B cell (primary cell): Measurements from ENCODE around the gene KIF1A. TPM values are rescaled to one million over a fixed set of nuclear protein-coding genes. Genes with fewer than 3 reads are reported as not detected.
A peak's percentile ranks its signal among the peaks of the same experiment; 100 is the strongest.

Experiments
- ATAC-seq: fragments of 200-7000 bp; cut with Tn5 transposase; one replicate; pipeline ENCODE4 v1.10.0; 2021; ENCODE audit warnings: low read depth, mild to moderate bottlenecking, moderate number of reproducible peaks, moderate library complexity
- CTCF ChIA-PET: fragments of 350-600 bp; sonication (Branson Sonifier 250); formaldehyde crosslinking; loops from one replicate; lab custom pipeline; 2021; ENCODE audit warnings: antibody characterized with exemption, inconsistent platforms; lab: Charles Lee
- POLR2A ChIA-PET: fragments of 350-600 bp; sonication (Branson Sonifier 250); formaldehyde crosslinking; loops from one replicate; lab custom pipeline; 2021; ENCODE audit warnings: antibody characterized with exemption; lab: Charles Lee
- DNase-seq: peaks from one replicate; pipeline ENCODE4 v3.0.0; 2013
- H2AFZ ChIP-seq: 2 replicates; pipeline ENCODE4 v1.6.1; 2012; ENCODE audit warnings: mild to moderate bottlenecking, low read depth, low read length; ENCODE audit not compliant: insufficient read depth, poor library complexity, severe bottlenecking
- H3K27ac ChIP-seq, 2 donors: 1 replicate in 1 of 2; 2 replicates in 1 of 2; pipeline ENCODE4 v1.5.1; 2012 to 2013; ENCODE audit warnings: low read length in 2 of 2, mild to moderate bottlenecking in 2 of 2, moderate library complexity in 1 of 2
- H3K27me3 ChIP-seq, 4 experiments: fragments of 200-600 bp in 1 of 4; sonication (generic) in 1 of 4; replicated peaks in 1 of 4; 1 replicate in 2 of 4; 2 replicates in 2 of 4; pipeline versions ENCODE4 v1.6.1 to v1.7.0; 2013 to 2016; ENCODE audit warnings: low read length in 3 of 4, mild to moderate bottlenecking in 2 of 4, mixed read lengths in 1 of 4, moderate library complexity in 1 of 4; ENCODE audit not compliant: insufficient read depth in 4 of 4, control insufficient read depth in 3 of 4; ENCODE audit errors: control extremely low read depth in 1 of 4
- H3K36me3 ChIP-seq, 2 experiments: replicated peaks in 1 of 2; 1 replicate in 1 of 2; 2 replicates in 1 of 2; pipeline versions ENCODE4 v1.6.1 to v1.7.1; 2013; ENCODE audit warnings: low read length in 1 of 2; ENCODE audit not compliant: insufficient read depth in 2 of 2, control insufficient read depth in 1 of 2; ENCODE audit errors: control extremely low read depth in 1 of 2, extremely low read depth in 1 of 2
- H3K4me1 ChIP-seq, 2 donors: fragments of 200-600 bp in 1 of 2; sonication (generic) in 1 of 2; 1 replicate in 1 of 2; 2 replicates in 1 of 2; pipeline versions ENCODE4 v1.5.1 to v1.6.1; 2013 to 2017; ENCODE audit warnings: low read length in 2 of 2; ENCODE audit not compliant: control insufficient read depth in 2 of 2, insufficient read depth in 2 of 2
- H3K4me2 ChIP-seq: replicated peaks from 2 replicates; pipeline ENCODE3; 2012; ENCODE audit warnings: mild to moderate bottlenecking, low read depth, low read length; ENCODE audit not compliant: poor library complexity, severe bottlenecking
- H3K4me3 ChIP-seq, 5 experiments: fragments of 200-600 bp in 1 of 5; sonication (generic) in 1 of 5; 1 replicate in 3 of 5; 2 replicates in 2 of 5; pipeline versions ENCODE4 v1.5.1 to v1.7.0; 2011 to 2016; ENCODE audit warnings: low read length in 4 of 5, mild to moderate bottlenecking in 4 of 5, low read depth in 2 of 5, control low read depth in 1 of 5, moderate library complexity in 1 of 5; ENCODE audit not compliant: insufficient read depth in 1 of 5; ENCODE audit errors: control extremely low read depth in 1 of 5, extremely low read depth in 1 of 5
- H3K79me2 ChIP-seq: fragments of 200-600 bp; sonication (generic); one replicate; pipeline ENCODE4 v1.6.0; 2016; ENCODE audit warnings: low read length; ENCODE audit not compliant: control insufficient read depth, insufficient read depth
- H3K9ac ChIP-seq: fragments of 200-600 bp; sonication (generic); 2 replicates; pipeline ENCODE4 v1.6.1; 2017; ENCODE audit warnings: mild to moderate bottlenecking, low read length, moderate library complexity
- H3K9me3 ChIP-seq, 3 donors: one replicate each; pipeline versions ENCODE4 v1.6.1 to v1.7.1; 2013; ENCODE audit warnings: low read length in 2 of 3; ENCODE audit not compliant: control insufficient read depth in 2 of 3, insufficient read depth in 1 of 3; ENCODE audit errors: control extremely low read depth in 1 of 3
- H4K20me1 ChIP-seq: 2 replicates; pipeline ENCODE4 v1.6.0; 2012; ENCODE audit warnings: mild to moderate bottlenecking, low read length; ENCODE audit not compliant: insufficient read depth, control insufficient read depth, poor library complexity, severe bottlenecking
- H3K27ac Mint-ChIP-seq: one replicate; pipeline ENCODE4 v1.8.0; 2021; ENCODE audit warnings: mixed read lengths
- H3K27me3 Mint-ChIP-seq: one replicate; pipeline ENCODE4 v1.8.0; 2021; ENCODE audit warnings: mixed read lengths
- H3K4me1 Mint-ChIP-seq: one replicate; pipeline ENCODE4 v1.8.0; 2021; ENCODE audit warnings: mixed read lengths
- H3K4me3 Mint-ChIP-seq: one replicate; pipeline ENCODE4 v1.8.0; 2021; ENCODE audit warnings: mixed read lengths
- H3K9me3 Mint-ChIP-seq: one replicate; pipeline ENCODE4 v1.8.0; 2022; ENCODE audit warnings: mixed read lengths; ENCODE audit not compliant: insufficient read depth
- EZH2 ChIP-seq: IDR thresholded peaks from 2 replicates; pipeline ENCODE4 v1.6.1; 2012; ENCODE audit warnings: borderline replicate concordance, low read depth, mild to moderate bottlenecking, moderate library complexity, low read length; ENCODE audit not compliant: insufficient read depth, poor library complexity, severe bottlenecking
- WGBS: methylation state at CpG from one replicate; pipeline ENCODE4 v1.1.5; 2013; ENCODE audit warnings: missing lambda C conversion rate; ENCODE audit not compliant: insufficient coverage; 5-methylcytosine and 5-hydroxymethylcytosine counted together
- intact Hi-C: fragments of 100-400 bp; cut with micrococcal nuclease; formaldehyde crosslinking; loops from one replicate; pipeline ENCODE4 v1.10.0; 2022
- polyA plus RNA-seq: library from polyadenylated mRNA; depleted of rRNA; stranded (reverse); fragments of >200 nt; gene quantifications from 2 replicates; pipeline ENCODE4 v1.2.3, GENCODE V29; 2012
- total RNA-seq, 2 donors: library from RNA; stranded (reverse); fragments of 120-200 nt in 1 of 2; gene quantifications; 1 replicate in 1 of 2; 2 replicates in 1 of 2; pipeline versions ENCODE4 v1.2.3 to v1.2.4, GENCODE V29; 2013 to 2022
- TF ChIP-seq, protein P1 (sequence below): fragments of 200-600 bp; IDR thresholded peaks from one replicate; pipeline ENCODE4 v1.8.0; 2022; ENCODE audit warnings: antibody characterized with exemption, mild to moderate bottlenecking

KIF1A gene
- total and polyA plus RNA-seq, 2 donors (not counting 1 experiment from before 2014, with no cell fraction given) = not detected

DNA sequence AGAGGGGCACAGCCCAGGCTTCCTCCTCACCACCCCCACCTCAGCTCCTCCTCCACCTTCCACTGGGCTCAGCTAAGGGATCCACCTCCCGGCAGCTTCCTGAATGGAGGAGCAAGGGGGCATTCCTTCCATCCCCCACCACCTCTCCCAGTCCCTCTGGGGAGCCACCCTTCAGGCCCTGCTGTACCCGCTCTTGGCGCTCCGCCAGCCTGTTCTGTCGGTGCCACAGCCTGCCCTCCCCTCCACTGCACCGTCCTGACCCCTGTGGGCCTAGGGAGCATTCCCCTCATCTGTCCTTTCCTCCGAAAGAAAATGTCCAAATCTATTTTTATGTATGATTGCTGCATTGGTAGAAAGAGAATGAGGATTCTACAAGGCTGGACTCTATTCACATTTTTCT is 59.9 kb downstream of the KIF1A start:
- Histone ChIP-seq H3K4me2 (no peak overlapping the region), H3K27ac (no peak overlapping the region), H3K27me3 (no peaks in the 10 kb centered on the region), H2AFZ (no peak overlapping the region), H3K4me1 (no peaks in the 10 kb centered on the region), H3K9me3 (no peaks in the 10 kb centered on the region), H3K79me2 (no peaks in the 10 kb centered on the region), H4K20me1 (no peaks in the 10 kb centered on the region), H3K4me3 (no peak overlapping the region), H3K9ac (no peak overlapping the region), H3K36me3 (no peaks in the 10 kb centered on the region)
- WGBS = 80% methylated on average over 5 of the region's 7 CpGs
- no peak for TF ChIP-seq EZH2
- TF ChIP-seq, protein P1, sequence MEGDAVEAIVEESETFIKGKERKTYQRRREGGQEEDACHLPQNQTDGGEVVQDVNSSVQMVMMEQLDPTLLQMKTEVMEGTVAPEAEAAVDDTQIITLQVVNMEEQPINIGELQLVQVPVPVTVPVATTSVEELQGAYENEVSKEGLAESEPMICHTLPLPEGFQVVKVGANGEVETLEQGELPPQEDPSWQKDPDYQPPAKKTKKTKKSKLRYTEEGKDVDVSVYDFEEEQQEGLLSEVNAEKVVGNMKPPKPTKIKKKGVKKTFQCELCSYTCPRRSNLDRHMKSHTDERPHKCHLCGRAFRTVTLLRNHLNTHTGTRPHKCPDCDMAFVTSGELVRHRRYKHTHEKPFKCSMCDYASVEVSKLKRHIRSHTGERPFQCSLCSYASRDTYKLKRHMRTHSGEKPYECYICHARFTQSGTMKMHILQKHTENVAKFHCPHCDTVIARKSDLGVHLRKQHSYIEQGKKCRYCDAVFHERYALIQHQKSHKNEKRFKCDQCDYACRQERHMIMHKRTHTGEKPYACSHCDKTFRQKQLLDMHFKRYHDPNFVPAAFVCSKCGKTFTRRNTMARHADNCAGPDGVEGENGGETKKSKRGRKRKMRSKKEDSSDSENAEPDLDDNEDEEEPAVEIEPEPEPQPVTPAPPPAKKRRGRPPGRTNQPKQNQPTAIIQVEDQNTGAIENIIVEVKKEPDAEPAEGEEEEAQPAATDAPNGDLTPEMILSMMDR = no peak
- ATAC-seq (no peak), DNase-seq (no peak)
- Mint-ChIP-seq H3K4me3 (no peak overlapping the region), H3K27ac (no peak overlapping the region), H3K4me1 (peaks cover 3% of the 10 kb centered on the region), H3K9me3 (no peaks in the 10 kb centered on the region), H3K27me3 (no peaks in the 10 kb centered on the region)
- CTCF ChIA-PET = interaction anchor here (0.8 kb wide), 1 partner anchor 246 kb away, joined by 3 read pairs; no protein-coding TSS in a partner anchor
- POLR2A ChIA-PET = interaction anchor here (0.7 kb wide), 1 partner anchor 12 kb away, joined by 4 read pairs; no protein-coding TSS in a partner anchor
- intact Hi-C loops = no loop called here

DNA sequence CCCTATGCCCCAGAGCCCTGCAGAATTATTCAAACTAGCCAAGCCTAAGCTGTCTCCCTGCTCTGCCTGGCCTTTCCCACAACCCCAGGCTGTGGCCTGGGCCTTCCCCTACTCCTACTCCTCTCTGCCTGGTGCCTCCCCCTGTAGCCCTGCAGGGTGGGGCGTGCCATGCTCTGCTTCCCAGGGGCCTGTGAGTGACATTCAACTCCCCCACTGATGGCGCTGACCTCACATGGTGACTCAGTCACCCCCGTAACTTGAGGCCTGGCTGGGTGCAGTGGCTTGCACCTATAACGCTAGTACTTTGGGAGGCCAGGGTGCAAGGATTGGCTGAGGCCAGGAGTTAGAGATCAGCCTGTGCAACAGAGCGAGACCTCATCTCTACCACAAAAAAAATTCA is 60.6 kb downstream of the KIF1A start:
- ATAC-seq (peak; percentile 16), DNase-seq (no peak)
- Histone ChIP-seq H3K27me3 (no peaks in the 10 kb centered on the region), H3K9me3 (no peaks in the 10 kb centered on the region), H3K27ac (no peak overlapping the region), H2AFZ (no peak overlapping the region), H4K20me1 (no peaks in the 10 kb centered on the region), H3K9ac (no peak overlapping the region), H3K4me2 (no peak overlapping the region), H3K36me3 (no peaks in the 10 kb centered on the region), H3K4me3 (no peak overlapping the region), H3K4me1 (no peaks in the 10 kb centered on the region), H3K79me2 (no peaks in the 10 kb centered on the region)
- CTCF ChIA-PET = interaction anchor here (0.8 kb wide), 1 partner anchor 245 kb away, joined by 3 read pairs; no protein-coding TSS in a partner anchor
- POLR2A ChIA-PET = no interaction called here
- Mint-ChIP-seq H3K27ac (no peak overlapping the region), H3K4me1 (peaks cover 3% of the 10 kb centered on the region), H3K4me3 (no peak overlapping the region), H3K27me3 (no peaks in the 10 kb centered on the region), H3K9me3 (no peaks in the 10 kb centered on the region)
- WGBS = 71% methylated on average over 3 of the region's 5 CpGs
- intact Hi-C loops = no loop called here
- TF ChIP-seq, protein P1 = no peak
